Muscle of leg (tissue), 11 donors: ENCODE results near the gene ZNF584. TPM values are rescaled to one million over a fixed set of nuclear protein-coding genes. Genes with fewer than 3 reads are reported as not detected.
"Not testable (repeated sequence)": the region's sequence is repeated elsewhere in the genome, so short reads cannot be mapped to it uniquely, and the experiment has no call there.

Source experiments
- DNase-seq: peaks from one replicate; pipeline ENCODE4 v3.0.0; 2013
- H3K27ac ChIP-seq: one replicate; pipeline ENCODE4 v1.5.1; 2013; ENCODE audit warnings: mild to moderate bottlenecking, low read length, control low read depth
- H3K27me3 ChIP-seq: one replicate; pipeline ENCODE4 v1.6.1; 2013; ENCODE audit warnings: low read length; ENCODE audit not compliant: control insufficient read depth, insufficient read depth
- H3K36me3 ChIP-seq: one replicate; pipeline ENCODE4 v1.6.1; 2013; ENCODE audit warnings: low read length; ENCODE audit not compliant: control insufficient read depth, insufficient read depth
- H3K4me1 ChIP-seq: one replicate; pipeline ENCODE4 v1.6.1; 2013; ENCODE audit warnings: low read length; ENCODE audit not compliant: control insufficient read depth, insufficient read depth
- H3K4me3 ChIP-seq: one replicate; pipeline ENCODE4 v1.5.1; 2013; ENCODE audit warnings: low read length, control low read depth
- H3K9me3 ChIP-seq: replicated peaks from 2 replicates; pipeline ENCODE4 v1.6.1; 2013; ENCODE audit warnings: low read depth, low read length; ENCODE audit not compliant: control insufficient read depth
- WGBS: methylation state at CpG from one replicate; pipeline ENCODE4 v1.1.5; 2013; ENCODE audit warnings: missing lambda C conversion rate; ENCODE audit not compliant: insufficient coverage; 5-methylcytosine and 5-hydroxymethylcytosine counted together
- polyA plus RNA-seq, 8 donors: library from polyadenylated mRNA; unstranded; fragments of 120-200 nt; gene quantifications; one replicate each; pipeline versions ENCODE4 v1.2.1 to v1.2.3, GENCODE V29; 2013; ENCODE audit warnings: inconsistent platforms in 1 of 8, low replicate concordance in 1 of 8; ENCODE audit not compliant: insufficient read length in 8 of 8, insufficient read depth in 1 of 8
- total RNA-seq: library from RNA; stranded (reverse); fragments of 120-200 nt; gene quantifications from one replicate; pipeline ENCODE4 v1.2.4, GENCODE V29; 2013

The ZNF584 gene
- total and polyA plus RNA-seq, 9 donors = 4.7 to 7.9 (median 6.3) TPM

DNA sequence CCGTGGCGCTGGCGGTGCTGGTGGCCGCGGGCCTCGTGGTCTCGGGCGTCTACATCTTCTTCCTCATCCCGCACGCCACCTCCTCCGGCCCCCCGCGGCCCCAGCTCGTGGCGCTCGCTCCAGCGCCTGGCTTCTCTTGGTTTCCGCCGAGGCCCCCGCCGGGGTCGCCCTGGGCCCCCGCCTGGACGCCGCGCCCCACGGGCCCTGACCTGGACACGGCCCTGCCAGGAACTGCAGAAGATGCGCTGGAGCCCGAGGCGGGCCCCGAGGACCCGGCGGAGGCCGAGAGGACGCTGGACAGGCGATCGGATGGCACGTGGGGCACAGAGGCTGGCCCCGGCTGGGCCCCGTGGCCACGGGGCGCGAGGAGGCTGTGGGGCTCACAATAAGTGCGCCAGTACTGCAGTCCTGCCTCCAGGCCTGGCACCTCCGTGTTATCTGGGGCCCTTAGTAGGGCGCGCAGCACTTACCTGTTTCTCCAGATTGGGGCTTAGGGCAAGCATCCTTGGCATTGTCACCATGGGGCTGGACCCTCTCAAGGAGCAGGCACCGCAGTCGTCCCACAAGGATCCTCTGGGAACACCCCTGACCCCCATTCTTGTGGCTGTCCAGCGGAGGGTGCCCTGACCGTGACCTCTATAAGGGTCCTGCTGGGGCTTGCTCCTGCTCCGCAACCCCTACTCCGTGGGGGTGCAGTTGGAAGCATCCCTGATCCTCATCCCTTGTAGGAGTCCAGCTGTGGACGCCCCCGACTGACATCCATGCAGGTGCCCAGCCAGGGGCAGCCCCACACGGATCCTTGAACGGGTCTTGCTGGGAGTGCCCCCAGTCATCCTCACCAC is 11.5 kb upstream of the ZNF584 start:
- Histone ChIP-seq H3K27ac (no peak overlapping the region), H3K4me1 (peaks cover 20% of the 10 kb centered on the region), H3K9me3 (no peaks in the 10 kb centered on the region), H3K36me3 (peaks cover 33% of the 10 kb centered on the region), H3K27me3 (peaks cover 37% of the 10 kb centered on the region), H3K4me3 (no peak overlapping the region)
- DNase-seq = no peak
- 21% methylated on average over 58 of the region's 58 CpGs for WGBS

DNA sequence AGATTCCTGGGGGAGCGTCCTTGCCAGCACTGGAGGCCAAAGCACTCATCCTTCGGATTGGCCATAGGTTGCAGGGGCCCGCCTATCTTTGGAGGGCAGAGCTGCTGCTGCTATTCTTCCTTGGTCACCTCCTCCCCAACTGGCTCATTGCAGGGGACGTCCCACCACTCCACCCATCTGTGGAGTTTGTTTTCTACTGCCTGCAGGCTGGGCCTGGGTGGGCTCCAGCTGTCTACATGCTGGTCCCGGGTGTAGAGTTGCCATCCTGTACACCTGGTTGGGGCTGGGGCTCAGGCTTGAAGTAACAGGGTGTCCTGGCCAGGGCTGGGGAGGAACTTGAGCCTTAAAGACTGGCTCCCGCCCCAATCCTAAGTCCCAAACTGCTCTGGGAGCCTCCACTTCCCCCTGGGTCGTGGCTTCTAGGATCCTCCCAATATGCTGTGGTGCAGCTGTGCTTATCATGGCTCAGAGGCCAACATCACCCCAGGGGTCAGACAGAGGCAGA is 10.9 kb upstream of the ZNF584 start:
- peak; percentile 10 for DNase-seq
- Histone ChIP-seq H3K9me3 (no peaks in the 10 kb centered on the region), H3K4me3 (no peak overlapping the region), H3K36me3 (peaks cover 28% of the 10 kb centered on the region), H3K4me1 (peaks cover 23% of the 10 kb centered on the region), H3K27me3 (peaks cover 37% of the 10 kb centered on the region), H3K27ac (no peak overlapping the region)
- WGBS = 56% methylated on average over 4 of the region's 7 CpGs

DNA sequence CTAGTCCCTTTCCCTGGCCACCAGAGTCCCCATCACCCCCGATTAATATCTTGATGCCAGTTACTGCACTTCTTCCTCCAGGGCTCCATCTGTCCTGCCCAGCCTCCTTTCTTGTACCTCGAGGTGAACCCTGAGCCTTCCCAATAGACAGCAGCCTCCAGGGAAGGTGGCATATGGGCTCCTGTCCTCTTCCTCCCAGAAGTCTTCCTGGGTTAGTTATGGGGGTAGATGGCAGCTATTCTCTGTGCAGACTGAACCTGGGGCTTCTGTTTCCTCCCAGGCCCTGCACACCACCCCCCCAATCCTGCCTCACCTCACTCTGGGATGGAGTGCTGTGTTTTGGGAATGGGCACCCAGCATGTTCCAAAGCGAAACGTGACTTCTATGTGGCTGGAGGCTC is 10.4 kb upstream of the ZNF584 start:
- Histone ChIP-seq H3K4me3 (no peak overlapping the region), H3K4me1 (peaks cover 23% of the 10 kb centered on the region), H3K27me3 (peaks cover 37% of the 10 kb centered on the region), H3K9me3 (no peaks in the 10 kb centered on the region), H3K27ac (no peak overlapping the region), H3K36me3 (peaks cover 23% of the 10 kb centered on the region)
- DNase-seq = no peak
- WGBS = no CpG with 5 or more reads among the region's 4 CpGs

DNA sequence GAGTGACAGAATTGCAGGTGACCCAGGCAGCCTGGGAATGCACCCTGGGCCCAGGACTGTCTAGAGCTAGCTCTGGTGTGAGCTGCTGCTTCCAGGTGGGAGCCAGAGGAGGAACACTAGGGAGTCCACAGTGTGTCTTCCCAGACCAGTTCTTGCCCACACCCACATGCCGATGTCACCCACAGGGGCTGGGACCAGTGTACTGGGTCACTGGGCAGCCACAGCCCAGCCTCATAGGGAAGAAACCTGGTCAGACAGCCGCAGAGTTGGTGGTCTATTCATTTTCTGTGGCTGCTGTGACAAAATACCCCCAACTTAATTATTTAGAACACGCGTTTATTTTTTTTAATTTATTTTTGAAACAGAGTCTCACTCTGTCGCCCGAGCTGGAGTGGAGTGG is 9.9 kb upstream of the ZNF584 start:
- Histone ChIP-seq H3K27me3 (peaks cover 35% of the 10 kb centered on the region), H3K36me3 (peaks cover 18% of the 10 kb centered on the region), H3K4me1 (peaks cover 23% of the 10 kb centered on the region), H3K4me3 (no peak overlapping the region), H3K27ac (no peak overlapping the region), H3K9me3 (no peaks in the 10 kb centered on the region)
- WGBS = 90% methylated on average over 2 of the region's 6 CpGs
- no peak for DNase-seq

DNA sequence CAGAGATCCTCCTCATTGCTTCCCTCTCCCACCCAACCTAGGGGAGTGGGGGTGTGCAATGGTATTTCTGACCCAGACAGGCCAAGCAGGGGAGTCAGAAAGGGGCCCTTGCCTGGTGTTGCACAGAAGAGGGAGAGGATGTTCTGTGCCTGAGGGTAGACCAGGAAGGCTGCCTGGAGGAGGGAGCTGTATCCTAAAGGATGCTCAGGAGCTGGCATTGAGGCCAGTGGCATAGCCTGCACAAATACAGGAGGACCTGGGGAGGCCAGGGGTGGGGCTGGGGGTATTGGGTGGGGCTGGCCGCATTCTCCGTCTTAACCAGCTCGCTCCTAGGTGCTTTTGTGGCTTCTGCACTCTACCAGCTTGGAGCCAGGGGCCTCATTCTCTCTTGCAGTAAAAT is 8.5 kb upstream of the ZNF584 start:
- Histone ChIP-seq H3K4me3 (no peak overlapping the region), H3K27ac (no peak overlapping the region), H3K9me3 (no peaks in the 10 kb centered on the region), H3K27me3 (peaks cover 29% of the 10 kb centered on the region), H3K36me3 (peaks cover 5% of the 10 kb centered on the region), H3K4me1 (peaks cover 23% of the 10 kb centered on the region)
- DNase-seq = peak; percentile 7
- WGBS = 80% methylated on average over 1 of the region's 3 CpGs

DNA sequence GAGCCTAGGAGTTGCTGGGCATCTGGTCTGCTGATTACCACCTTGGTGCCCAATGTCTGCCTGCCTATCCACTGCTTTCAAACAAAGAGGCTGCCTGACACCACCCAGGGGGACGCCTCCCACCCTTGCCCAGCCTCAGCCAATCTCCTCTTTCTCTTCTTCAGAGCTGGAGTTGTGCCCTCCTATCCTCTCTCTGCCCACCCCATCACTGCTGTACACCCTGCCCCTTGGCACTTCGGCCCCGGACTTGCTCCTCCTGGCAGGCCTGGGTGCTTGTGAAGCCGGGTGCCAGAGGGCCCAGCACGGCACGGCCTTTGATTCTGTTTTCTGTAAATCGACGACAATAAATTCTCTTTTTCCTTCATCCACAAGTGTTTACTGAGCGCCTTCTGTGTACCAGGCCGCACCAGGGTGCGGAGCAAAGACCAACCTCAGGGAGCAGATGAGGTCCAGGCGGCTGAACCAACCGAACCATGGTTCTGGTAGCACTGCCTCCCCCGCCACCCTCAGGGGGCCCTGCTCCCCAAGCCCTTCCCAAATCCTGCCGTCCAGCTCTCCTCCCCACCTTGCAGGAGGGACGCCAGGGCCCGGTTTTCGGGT is 8.0 kb upstream of the ZNF584 start:
- WGBS = 50% methylated on average over 15 of the region's 18 CpGs
- H3K36me3 ChIP-seq = no peaks in the 10 kb centered on the region
- peaks cover 23% of the 10 kb centered on the region for H3K4me1 ChIP-seq
- DNase-seq = peak; percentile 28
- peak overlapping the region; percentile 60 for H3K4me3 ChIP-seq
- no peaks in the 10 kb centered on the region for H3K9me3 ChIP-seq
- H3K27ac ChIP-seq = no peak overlapping the region
- peaks cover 24% of the 10 kb centered on the region for H3K27me3 ChIP-seq

DNA sequence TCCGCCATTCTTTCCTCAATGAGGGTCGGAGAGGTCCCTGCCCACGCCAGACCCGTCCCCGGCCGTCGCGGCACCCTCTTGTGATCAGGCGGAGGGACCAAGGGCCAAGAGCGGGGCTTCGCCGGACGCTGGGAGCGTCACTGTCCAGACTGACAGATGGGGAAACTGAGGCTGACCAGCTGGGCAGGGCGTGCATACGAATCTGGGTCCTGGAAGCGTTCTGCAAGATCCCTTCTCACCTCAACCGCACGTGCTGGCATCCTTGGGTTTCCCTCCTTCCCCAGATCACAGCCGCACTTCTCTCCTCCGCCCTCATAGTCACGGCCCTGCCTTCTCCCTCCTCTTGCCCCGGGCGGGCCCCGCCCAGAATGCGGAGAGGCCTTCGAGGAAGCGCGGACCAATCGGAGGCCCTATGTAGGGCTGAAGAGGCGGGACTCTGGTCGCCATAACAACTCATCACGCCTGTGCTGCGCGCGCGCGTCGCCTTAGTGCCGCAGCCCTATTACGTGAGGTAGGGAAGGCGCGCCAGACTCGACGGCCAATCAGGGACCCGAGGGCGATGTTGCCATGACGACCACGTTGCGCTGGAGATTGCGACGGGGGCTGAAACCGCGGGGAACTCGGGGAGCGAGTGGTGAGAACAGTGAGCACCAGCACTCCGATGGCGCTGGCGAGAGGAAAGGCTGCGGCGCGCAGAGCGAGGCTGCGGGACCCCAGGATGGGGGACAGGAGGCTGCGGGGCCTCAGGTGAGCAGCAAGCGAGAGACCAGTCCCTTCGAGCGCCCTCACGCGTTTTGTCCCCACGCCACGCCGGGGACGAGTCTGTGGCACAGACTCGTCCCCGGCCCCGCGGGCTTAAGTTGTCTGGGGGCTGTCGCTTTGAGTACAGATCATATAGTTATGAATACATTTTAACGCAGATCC is 7.3 kb upstream of the ZNF584 start:
- peak overlapping the region; percentile 69 for H3K4me3 ChIP-seq
- no peaks in the 10 kb centered on the region for H3K9me3 ChIP-seq
- H3K27ac ChIP-seq = peak overlapping the region; percentile 88
- peaks cover 18% of the 10 kb centered on the region for H3K4me1 ChIP-seq
- DNase-seq = peak; percentile 100
- WGBS = 2% methylated on average over 65 of the region's 80 CpGs
- H3K27me3 ChIP-seq = peaks cover 16% of the 10 kb centered on the region
- H3K36me3 ChIP-seq = no peaks in the 10 kb centered on the region

DNA sequence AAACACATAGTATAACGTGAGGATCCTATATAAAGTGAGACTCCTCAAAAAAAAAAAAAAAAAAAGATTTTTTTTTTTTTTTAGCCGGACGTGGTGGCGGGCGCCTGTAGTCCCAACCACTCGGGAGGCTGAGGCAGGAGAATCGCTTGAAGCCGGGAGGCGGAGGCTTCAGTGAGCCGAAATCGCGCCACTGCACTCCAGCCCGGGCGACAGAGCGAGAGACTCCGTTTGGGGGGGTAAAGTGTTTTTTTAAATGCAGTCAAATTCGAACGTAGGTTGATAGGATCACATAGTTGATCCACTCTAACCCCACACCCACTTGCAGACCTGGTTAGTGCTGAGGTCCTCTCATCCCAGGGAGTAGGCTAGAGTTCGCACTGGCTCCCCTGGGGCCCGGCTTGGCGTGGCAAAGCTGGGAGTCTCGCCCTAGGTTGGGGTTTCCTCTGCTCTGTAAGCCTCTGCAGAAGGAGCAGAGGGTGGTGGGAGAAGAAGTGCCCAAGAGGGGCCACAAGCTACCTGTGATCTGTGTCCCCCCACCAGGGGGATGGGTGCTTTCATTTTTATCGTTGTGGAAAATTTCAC is 6.5 kb upstream of the ZNF584 start:
- peak overlapping the region; percentile 69 for H3K4me3 ChIP-seq
- H3K27me3 ChIP-seq = peaks cover 14% of the 10 kb centered on the region
- peak overlapping the region; percentile 88 for H3K27ac ChIP-seq
- peaks cover 19% of the 10 kb centered on the region for H3K4me1 ChIP-seq
- H3K9me3 ChIP-seq = no peaks in the 10 kb centered on the region
- no peaks in the 10 kb centered on the region for H3K36me3 ChIP-seq
- peak; percentile 27 for DNase-seq
- WGBS = 8% methylated on average over 7 of the region's 23 CpGs

DNA sequence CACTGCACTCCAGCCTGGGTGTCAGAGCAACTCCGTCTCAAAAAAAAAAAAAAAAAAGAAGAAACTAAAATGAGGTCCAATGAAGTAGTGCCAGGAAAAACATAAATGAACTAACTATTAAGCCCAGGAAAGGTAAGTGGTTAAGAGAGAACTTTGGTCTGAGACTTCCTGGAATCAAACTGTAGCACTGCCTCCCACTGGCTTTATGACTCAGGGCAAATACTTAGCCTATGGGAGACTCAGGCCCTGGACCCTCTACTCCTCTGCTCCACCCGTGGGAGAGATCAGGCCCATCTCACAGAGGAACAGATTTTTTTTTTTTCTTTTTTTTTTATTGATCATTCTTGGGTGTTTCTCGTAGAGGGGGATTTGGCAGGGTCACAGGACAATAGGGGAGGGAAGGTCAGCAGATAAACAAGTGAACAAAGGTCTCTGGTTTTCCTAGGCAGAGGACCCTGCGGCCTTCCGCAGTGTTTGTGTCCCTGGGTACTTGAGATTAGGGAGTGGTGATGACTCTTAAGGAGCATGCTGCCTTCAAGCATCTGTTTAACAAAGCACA is 4.5 kb upstream of the ZNF584 start:
- not testable (repeated sequence) for H3K27ac ChIP-seq, H3K4me3 ChIP-seq, DNase-seq, H3K27me3 ChIP-seq, H3K36me3 ChIP-seq, H3K9me3 ChIP-seq
- H3K4me1 ChIP-seq = peaks cover 30% of the 10 kb centered on the region
- WGBS = 80% methylated on average over 1 of the region's 5 CpGs
